SK-N-SH (cell line): ENCODE results near the gene SIGLEC15. TPM values are rescaled to one million over a fixed set of nuclear protein-coding genes. Genes with fewer than 3 reads are reported as not detected.

Experiments used
- CTCF ChIA-PET: fragments of 300-600, 350-600 bp; formaldehyde crosslinking; extraction: SDS; loops from one replicate; lab custom pipeline; 2021; lab: Yijun Ruan, JAX
- POLR2A ChIA-PET: fragments of 350-600 bp; sonication (Branson Sonifier 250); formaldehyde crosslinking; extraction: SDS; loops from one replicate; lab custom pipeline; 2020; ENCODE audit warnings: antibody characterized with exemption, inconsistent platforms; lab: Yijun Ruan, JAX
- DNase-seq: peaks from one replicate; pipeline ENCODE4 v3.0.0; 2012
- H2AFZ ChIP-seq: fragments of 200-600 bp; sonication (generic); 2 replicates; pipeline ENCODE4 v1.8.1; 2016; ENCODE audit warnings: antibody characterized with exemption, mild to moderate bottlenecking, low read depth
- H3F3A ChIP-seq: fragments of 200-600 bp; sonication (generic); replicated peaks from 2 replicates; pipeline ENCODE3; 2016; ENCODE audit warnings: antibody characterized with exemption, mild to moderate bottlenecking; ENCODE audit not compliant: insufficient read depth
- H3K27ac ChIP-seq, 2 experiments: fragments of 200-500 bp in 1 of 2; fragments of 200-600 bp in 1 of 2; sonication (Bioruptor generic) in 1 of 2; sonication (generic), shearing (Covaris generic) in 1 of 2; 2 replicates each; pipeline versions ENCODE4 v1.5.1 to v1.6.1; 2014 to 2016; ENCODE audit warnings: low read depth in 2 of 2, inconsistent platforms in 1 of 2, low read length in 1 of 2, mild to moderate bottlenecking in 1 of 2, mixed read lengths in 1 of 2
- H3K27me3 ChIP-seq: fragments of 200-600 bp; sonication (generic), shearing (Covaris generic); 2 replicates; pipeline ENCODE4 v1.6.1; 2016; ENCODE audit warnings: mixed run types; ENCODE audit not compliant: insufficient read depth
- H3K36me3 ChIP-seq, 2 experiments: fragments of 200-500 bp in 1 of 2; fragments of 200-600 bp in 1 of 2; sonication (Bioruptor generic) in 1 of 2; sonication (generic) in 1 of 2; replicated peaks in 1 of 2; 2 replicates each; pipeline versions ENCODE3 to v1.5.1; 2014 to 2016; ENCODE audit warnings: low read length in 1 of 2, mild to moderate bottlenecking in 1 of 2; ENCODE audit not compliant: insufficient read depth in 2 of 2, control insufficient read depth in 1 of 2
- H3K4me1 ChIP-seq, 2 experiments: fragments of 200-500 bp in 1 of 2; fragments of 200-600 bp in 1 of 2; sonication (Bioruptor generic) in 1 of 2; sonication (generic), shearing (Covaris generic) in 1 of 2; 2 replicates each; pipeline versions ENCODE4 v1.5.1 to v1.6.1; 2014 to 2016; ENCODE audit warnings: low read depth in 1 of 2, low read length in 1 of 2, mixed run types in 1 of 2; ENCODE audit not compliant: insufficient read depth in 2 of 2, control insufficient read depth in 1 of 2
- H3K4me2 ChIP-seq: fragments of 200-600 bp; sonication (generic), shearing (Covaris generic); 2 replicates; pipeline ENCODE4 v1.6.1; 2017; ENCODE audit warnings: mixed run types
- H3K4me3 ChIP-seq, 2 experiments: fragments of 200-500 bp in 1 of 2; fragments of 200-600 bp in 1 of 2; sonication (Bioruptor generic) in 1 of 2; sonication (generic), shearing (Covaris generic) in 1 of 2; 2 replicates each; pipeline versions ENCODE4 v1.5.1 to v1.8.1; 2014 to 2016; ENCODE audit warnings: low read depth in 2 of 2, inconsistent platforms in 1 of 2, low read length in 1 of 2, mild to moderate bottlenecking in 1 of 2, mixed read lengths in 1 of 2, moderate library complexity in 1 of 2
- H3K79me2 ChIP-seq: fragments of 200-600 bp; sonication (generic); 2 replicates; pipeline ENCODE4 v1.8.1; 2017; ENCODE audit warnings: mild to moderate bottlenecking; ENCODE audit not compliant: insufficient read depth
- H3K9ac ChIP-seq: fragments of 200-600 bp; sonication (generic); 2 replicates; pipeline ENCODE4 v1.6.1; 2017; ENCODE audit warnings: mixed run types
- H3K9me2 ChIP-seq: fragments of 200-600 bp; sonication (generic); 2 replicates; pipeline ENCODE4 v1.6.1; 2017; ENCODE audit warnings: mixed run types
- H3K9me3 ChIP-seq: fragments of 200-600 bp; sonication (generic); 2 replicates; pipeline ENCODE4 v1.6.1; 2017; ENCODE audit warnings: mixed run types, mild to moderate bottlenecking, moderate library complexity
- H4K20me1 ChIP-seq: fragments of 200-600 bp; sonication (generic); 2 replicates; pipeline ENCODE4 v1.6.1; 2017; ENCODE audit warnings: mild to moderate bottlenecking, mixed run types; ENCODE audit not compliant: insufficient read depth
- CHD2 ChIP-seq: fragments of 150-350 bp; IDR thresholded peaks from 2 replicates; pipeline ENCODE4 v1.6.1; 2018; ENCODE audit warnings: low read length; ENCODE audit not compliant: partially characterized antibody
- EP300 ChIP-seq, 2 experiments: IDR thresholded peaks; 2 replicates each; pipeline versions ENCODE4 v1.4.0 to v1.6.1; 2012; ENCODE audit warnings: borderline replicate concordance in 1 of 2, low read depth in 1 of 2, low read length in 1 of 2
- EZH2phosphoT487 ChIP-seq: fragments of 200-600 bp; sonication (generic); IDR thresholded peaks from 2 replicates; pipeline ENCODE4 v1.6.1; 2017; ENCODE audit warnings: low read depth, mixed run types, mild to moderate bottlenecking, antibody characterized with exemption, moderate library complexity, borderline replicate concordance
- FOSL2 ChIP-seq: IDR thresholded peaks from 2 replicates; pipeline ENCODE4 v1.4.0; 2012; ENCODE audit warnings: low read depth, mild to moderate bottlenecking, moderate library complexity, borderline replicate concordance
- MEF2A ChIP-seq: IDR thresholded peaks from 2 replicates; pipeline ENCODE4 v1.4.0; 2012; ENCODE audit warnings: low read depth, borderline replicate concordance
- NFIC ChIP-seq: IDR thresholded peaks from 2 replicates; pipeline ENCODE4 v1.4.0; 2012; ENCODE audit warnings: borderline replicate concordance
- NRF1 ChIP-seq: IDR thresholded peaks from 2 replicates; pipeline ENCODE4 v1.6.1; 2012; ENCODE audit warnings: low read depth, mild to moderate bottlenecking, low read length
- PBX3 ChIP-seq: IDR thresholded peaks from 2 replicates; pipeline ENCODE4; 2012
- POLR2AphosphoS5 ChIP-seq: IDR thresholded peaks from 2 replicates; pipeline ENCODE4 v1.6.1; 2012; ENCODE audit warnings: low read depth, low read length
- RAD21 ChIP-seq: IDR thresholded peaks from 2 replicates; pipeline ENCODE4 v1.6.1; 2012; ENCODE audit warnings: mild to moderate bottlenecking, low read length
- RCOR1 ChIP-seq: fragments of 150-350 bp; IDR thresholded peaks from 2 replicates; pipeline ENCODE4 v1.6.1; 2017; ENCODE audit warnings: antibody characterized with exemption, low read length
- SIN3A ChIP-seq: IDR thresholded peaks from 2 replicates; pipeline ENCODE4 v1.6.1; 2012; ENCODE audit warnings: low read depth, mild to moderate bottlenecking, low read length, moderate library complexity, borderline replicate concordance
- SMC3 ChIP-seq: IDR thresholded peaks from 2 replicates; pipeline ENCODE4 v1.6.1; 2012; ENCODE audit warnings: low read depth, low read length, improper control_type of control experiment
- TAF1 ChIP-seq: IDR thresholded peaks from 2 replicates; pipeline ENCODE4 v1.6.1; 2012; ENCODE audit warnings: low read depth, mild to moderate bottlenecking, low read length, moderate library complexity, borderline replicate concordance
- TCF12 ChIP-seq: IDR thresholded peaks from 2 replicates; pipeline ENCODE4 v1.4.0; 2012
- TEAD4 ChIP-seq: IDR thresholded peaks from 2 replicates; pipeline ENCODE4 v1.4.0; 2012; ENCODE audit warnings: mild to moderate bottlenecking, borderline replicate concordance; ENCODE audit not compliant: insufficient read depth
- YY1 ChIP-seq: IDR thresholded peaks from 2 replicates; pipeline ENCODE4 v1.4.0; 2012; ENCODE audit warnings: low read depth, mild to moderate bottlenecking
- WGBS: methylation state at CpG from one replicate; pipeline ENCODE4 v1.1.6; 2017; ENCODE audit warnings: low lambda C conversion rate; 5-methylcytosine and 5-hydroxymethylcytosine counted together
- polyA plus RNA-seq, 3 experiments: library from polyadenylated mRNA; depleted of rRNA; stranded (reverse); fragments of >200 nt; gene quantifications; 2 replicates each; pipeline ENCODE4 v1.2.3, GENCODE V29; 2012
- TF ChIP-seq, protein P1 (sequence below): IDR thresholded peaks from 2 replicates; pipeline ENCODE4 v1.6.1; 2012; ENCODE audit warnings: mild to moderate bottlenecking, low read depth, low read length, moderate library complexity

SIGLEC15 gene
- polyA plus RNA-seq, 1 of the 3 experiments (the other 2 are of a cell fraction), result 0.10 TPM

GRCh38 chr18:45780568-45780967 is 44.9 kb upstream of the SIGLEC15 start:
- H3K4me2 ChIP-seq, result 0 out of 2 replicates have a peak overlapping the region, but pooled peaks have one; percentile 25
- no peak overlapping the region for H3K9ac ChIP-seq
- ChIA-PET CTCF (no interaction called here), POLR2A (no interaction called here)
- no peak for DNase-seq
- no peaks in the 10 kb centered on the region for H3K79me2 ChIP-seq
- H2AFZ ChIP-seq, result no peak overlapping the region
- H3K27me3 ChIP-seq, result no peaks in the 10 kb centered on the region
- TF ChIP-seq, protein P1, sequence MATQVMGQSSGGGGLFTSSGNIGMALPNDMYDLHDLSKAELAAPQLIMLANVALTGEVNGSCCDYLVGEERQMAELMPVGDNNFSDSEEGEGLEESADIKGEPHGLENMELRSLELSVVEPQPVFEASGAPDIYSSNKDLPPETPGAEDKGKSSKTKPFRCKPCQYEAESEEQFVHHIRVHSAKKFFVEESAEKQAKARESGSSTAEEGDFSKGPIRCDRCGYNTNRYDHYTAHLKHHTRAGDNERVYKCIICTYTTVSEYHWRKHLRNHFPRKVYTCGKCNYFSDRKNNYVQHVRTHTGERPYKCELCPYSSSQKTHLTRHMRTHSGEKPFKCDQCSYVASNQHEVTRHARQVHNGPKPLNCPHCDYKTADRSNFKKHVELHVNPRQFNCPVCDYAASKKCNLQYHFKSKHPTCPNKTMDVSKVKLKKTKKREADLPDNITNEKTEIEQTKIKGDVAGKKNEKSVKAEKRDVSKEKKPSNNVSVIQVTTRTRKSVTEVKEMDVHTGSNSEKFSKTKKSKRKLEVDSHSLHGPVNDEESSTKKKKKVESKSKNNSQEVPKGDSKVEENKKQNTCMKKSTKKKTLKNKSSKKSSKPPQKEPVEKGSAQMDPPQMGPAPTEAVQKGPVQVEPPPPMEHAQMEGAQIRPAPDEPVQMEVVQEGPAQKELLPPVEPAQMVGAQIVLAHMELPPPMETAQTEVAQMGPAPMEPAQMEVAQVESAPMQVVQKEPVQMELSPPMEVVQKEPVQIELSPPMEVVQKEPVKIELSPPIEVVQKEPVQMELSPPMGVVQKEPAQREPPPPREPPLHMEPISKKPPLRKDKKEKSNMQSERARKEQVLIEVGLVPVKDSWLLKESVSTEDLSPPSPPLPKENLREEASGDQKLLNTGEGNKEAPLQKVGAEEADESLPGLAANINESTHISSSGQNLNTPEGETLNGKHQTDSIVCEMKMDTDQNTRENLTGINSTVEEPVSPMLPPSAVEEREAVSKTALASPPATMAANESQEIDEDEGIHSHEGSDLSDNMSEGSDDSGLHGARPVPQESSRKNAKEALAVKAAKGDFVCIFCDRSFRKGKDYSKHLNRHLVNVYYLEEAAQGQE, result no peak
- TF ChIP-seq RCOR1 (no peak), PBX3 (no peak), EP300 (IDR thresholded peaks at IDR 0.05; ENCODE audit: borderline replicate concordance in 1 of 2, low read depth in 1 of 2, low read length in 1 of 2) (no peak), CHD2 (no peak), TEAD4 (no peak), RAD21 (no peak)
- H3K9me3 ChIP-seq, result no peaks in the 10 kb centered on the region
- H3F3A ChIP-seq, result peaks cover 39% of the 10 kb centered on the region
- no peaks in the 10 kb centered on the region for H3K9me2 ChIP-seq
- peak overlapping the region in 1 of 2 experiments; percentile 95; a peak in 1 of 4 replicates for H3K27ac ChIP-seq
- peaks cover 0 to 45% of the 10 kb centered on the region in 2 experiments; a peak in 2 of 4 replicates for H3K4me1 ChIP-seq
- no peaks in the 10 kb centered on the region for H4K20me1 ChIP-seq
- H3K36me3 ChIP-seq, result no peaks in the 10 kb centered on the region
- WGBS, result no CpG with 5 or more reads among the region's 2 CpGs
- H3K4me3 ChIP-seq, result no peak overlapping the region

GRCh38 chr18:45782662-45783061 is 42.8 kb upstream of the SIGLEC15 start:
- Histone ChIP-seq H3K9me2 (no peaks in the 10 kb centered on the region), H3K79me2 (no peaks in the 10 kb centered on the region), H3F3A (peaks cover 26% of the 10 kb centered on the region), H3K4me2 (no peak overlapping the region), H3K4me3 (no peak overlapping the region), H3K36me3 (no peaks in the 10 kb centered on the region), H4K20me1 (no peaks in the 10 kb centered on the region), H3K9ac (0 out of 2 replicates have a peak overlapping the region, but pooled peaks have one; percentile 14), H2AFZ (0 out of 2 replicates have a peak overlapping the region, but pooled peaks have one; percentile 33), H3K4me1 (peaks cover 0 to 38% of the 10 kb centered on the region in 2 experiments; a peak in 2 of 4 replicates), H3K9me3 (no peaks in the 10 kb centered on the region), H3K27me3 (no peaks in the 10 kb centered on the region), H3K27ac (peak overlapping the region in 1 of 2 experiments; percentile 61; a peak in 2 of 4 replicates)
- CTCF ChIA-PET, result no interaction called here
- WGBS, result 13% methylated on average over 1 of the region's 1 CpG
- POLR2A ChIA-PET, result no interaction called here
- no peak for DNase-seq
- TF ChIP-seq YY1 (no peak), NRF1 (no peak), SMC3 (no peak), RCOR1 (no peak), TCF12 (no peak), SIN3A (no peak), NFIC (no peak), TAF1 (no peak), FOSL2 (no peak), TEAD4 (no peak), EZH2phosphoT487 (no peak), MEF2A (no peak), POLR2AphosphoS5 (no peak)
- TF ChIP-seq, protein P1, result no peak
